OCI-LY1 (cell line): ENCODE data around the gene ZNF17.

Experiments
- H2AFZ ChIP-seq: fragments of 200-600 bp; sonication (generic), shearing (Covaris generic); 2 replicates; pipeline ENCODE4 v1.6.0; 2014; ENCODE audit warnings: antibody characterized with exemption, mild to moderate bottlenecking, low read length
- H3F3A ChIP-seq: fragments of 200-600 bp; sonication (generic), shearing (Covaris generic); 2 replicates; pipeline ENCODE4 v1.6.0; 2014; ENCODE audit warnings: mild to moderate bottlenecking, antibody characterized with exemption, low read length, moderate library complexity; ENCODE audit not compliant: insufficient read depth
- H3K27ac ChIP-seq: fragments of 200-600 bp; sonication (generic); 2 replicates; pipeline ENCODE4 v1.5.1; 2014; ENCODE audit warnings: low read length, mixed run types, mild to moderate bottlenecking, low read depth; ENCODE audit not compliant: poor library complexity, severe bottlenecking
- H3K27me3 ChIP-seq: fragments of 200-600 bp; sonication (generic); 2 replicates; pipeline ENCODE4 v1.6.0; 2014; ENCODE audit warnings: antibody characterized with exemption, mild to moderate bottlenecking, low read length, moderate library complexity; ENCODE audit not compliant: insufficient read depth
- H3K36me3 ChIP-seq: fragments of 200-600 bp; sonication (generic); 2 replicates; pipeline ENCODE4 v1.6.1; 2014; ENCODE audit warnings: mild to moderate bottlenecking, antibody characterized with exemption, low read length, moderate library complexity, mixed read lengths; ENCODE audit not compliant: insufficient read depth
- H3K4me1 ChIP-seq: fragments of 200-600 bp; sonication (generic); 2 replicates; pipeline ENCODE4 v1.5.1; 2014; ENCODE audit warnings: mild to moderate bottlenecking, low read length, moderate library complexity; ENCODE audit not compliant: insufficient read depth, severe bottlenecking
- H3K4me2 ChIP-seq: fragments of 200-600 bp; sonication (generic), shearing (Covaris generic); 2 replicates; pipeline ENCODE4 v1.6.1; 2014; ENCODE audit warnings: low read length
- H3K4me3 ChIP-seq: fragments of 200-600 bp; sonication (generic); 2 replicates; pipeline ENCODE4 v1.5.1; 2014; ENCODE audit warnings: low read length, low read depth, mild to moderate bottlenecking, mixed read lengths; ENCODE audit not compliant: poor library complexity, severe bottlenecking
- H3K79me2 ChIP-seq: fragments of 200-600 bp; shearing (Covaris generic); 2 replicates; pipeline ENCODE4 v1.6.1; 2016; ENCODE audit warnings: mixed run types, low read length, mixed read lengths; ENCODE audit not compliant: insufficient read depth
- H3K9ac ChIP-seq: fragments of 200-600 bp; sonication (generic), shearing (Covaris generic); 2 replicates; pipeline ENCODE4 v1.6.1; 2014; ENCODE audit warnings: mild to moderate bottlenecking, low read length, mixed read lengths
- H3K9me2 ChIP-seq: fragments of 200-600 bp; sonication (generic), shearing (Covaris generic); 2 replicates; pipeline ENCODE4 v1.6.1; 2014; ENCODE audit warnings: low read depth, mild to moderate bottlenecking, low read length, mixed read lengths
- H3K9me3 ChIP-seq: fragments of 200-600 bp; shearing (Covaris generic); 2 replicates; pipeline ENCODE4 v1.6.1; 2014; ENCODE audit warnings: low read length, mixed read lengths
- H4K20me1 ChIP-seq: fragments of 200-600 bp; sonication (generic), shearing (Covaris generic); 2 replicates; pipeline ENCODE4 v1.6.0; 2016; ENCODE audit warnings: mild to moderate bottlenecking, low read length; ENCODE audit not compliant: insufficient read depth
- CTCF ChIP-seq: fragments of 200-600 bp; sonication (generic), shearing (Covaris generic); IDR thresholded peaks from 2 replicates; pipeline ENCODE4 v1.5.1; 2017; ENCODE audit warnings: mild to moderate bottlenecking, antibody characterized with exemption, low read length, moderate library complexity, mixed read lengths
- EZH2 ChIP-seq: fragments of 200-600 bp; sonication (generic), shearing (Covaris generic); IDR thresholded peaks from 2 replicates; pipeline ENCODE4 v1.8.0; 2017; ENCODE audit warnings: borderline replicate concordance, mixed run types, mild to moderate bottlenecking, antibody characterized with exemption, low read length, moderate library complexity, mixed read lengths

The ZNF17 gene

GRCh38 chr19:57421037-57421436, 10.1 kb downstream of the ZNF17 start:
- Histone ChIP-seq H3K9ac (no peak overlapping the region), H3K4me1 (no peaks in the 10 kb centered on the region), H3F3A (no peaks in the 10 kb centered on the region), H3K4me2 (no peak overlapping the region), H3K79me2 (no peaks in the 10 kb centered on the region), H4K20me1 (no peaks in the 10 kb centered on the region), H3K36me3 (peaks cover 66% of the 10 kb centered on the region), H3K27me3 (no peaks in the 10 kb centered on the region), H3K9me2 (no peaks in the 10 kb centered on the region), H3K9me3 (peaks cover 41% of the 10 kb centered on the region), H3K27ac (no peak overlapping the region), H2AFZ (no peak overlapping the region), H3K4me3 (no peak overlapping the region)
- TF ChIP-seq CTCF (no peak), EZH2 (no peak)

- H3K27me3 ChIP-seq, result no peaks in the 10 kb centered on the region
- peak overlapping the region; percentile 45 for H3K27ac ChIP-seq
- peak overlapping the region; percentile 88 for H2AFZ ChIP-seq
- no peaks in the 10 kb centered on the region for H3F3A ChIP-seq
- peaks cover 18% of the 10 kb centered on the region for H3K4me1 ChIP-seq
- no peak for TF ChIP-seq EZH2
- no peak for TF ChIP-seq CTCF
- H3K9ac ChIP-seq, result peak overlapping the region; percentile 77
- H3K4me2 ChIP-seq, result peak overlapping the region; percentile 79
- H3K9me2 ChIP-seq, result no peaks in the 10 kb centered on the region
- H4K20me1 ChIP-seq, result no peaks in the 10 kb centered on the region
- H3K36me3 ChIP-seq, result peaks cover 20% of the 10 kb centered on the region
- no peaks in the 10 kb centered on the region; the same call in 1 of the 2 replicates for H3K9me3 ChIP-seq
- H3K4me3 ChIP-seq, result peak overlapping the region; percentile 93
- peaks cover 19% of the 10 kb centered on the region for H3K79me2 ChIP-seq
These were observed 23.6 kb downstream of the ZNF17 start for GRCh38 chr19:57434386-57435061.

GRCh38 chr19:57435062-57435978, 24.4 kb downstream of the ZNF17 start, which contains the start of gene ZNF749:
Gene ZNF749 (plus strand): TSS chr19:57435325. CDS start chr19:57435579, 254 bp downstream.
- H3K9me3 ChIP-seq, result no peaks in the 10 kb centered on the region; the same call in 1 of the 2 replicates
- no peaks in the 10 kb centered on the region for H3K27me3 ChIP-seq
- no peaks in the 10 kb centered on the region for H3K9me2 ChIP-seq
- H4K20me1 ChIP-seq, result no peaks in the 10 kb centered on the region
- H2AFZ ChIP-seq, result peak within 1 kb of the TSS; percentile 88
- H3K9ac ChIP-seq, result peak within 1 kb of the TSS; percentile 77
- H3F3A ChIP-seq, result no peaks in the 10 kb centered on the region
- H3K79me2 ChIP-seq, result peaks cover 19% of the 10 kb centered on the region
- TF ChIP-seq EZH2 (no peak), CTCF (no peak)
- H3K27ac ChIP-seq, result peak within 1 kb of the TSS; percentile 45
- peak within 1 kb of the TSS; percentile 93 for H3K4me3 ChIP-seq
- peak within 1 kb of the TSS; percentile 79 for H3K4me2 ChIP-seq
- H3K4me1 ChIP-seq, result peaks cover 18% of the 10 kb centered on the region
- H3K36me3 ChIP-seq, result peaks cover 24% of the 10 kb centered on the region
